Neural progenitor cell (in vitro differentiated cells): ENCODE measurements around the gene ECM1. TPM values are rescaled to one million over a fixed set of nuclear protein-coding genes. Genes with fewer than 3 reads are reported as not detected.

Experiments used
- DNase-seq: peaks from one replicate; pipeline ENCODE4 v3.0.0-alpha.2; 2016; ENCODE audit warnings: low spot score
- H2AFZ ChIP-seq: fragments of 200-600 bp; sonication (generic); replicated peaks from 2 replicates; pipeline ENCODE4 v1.6.1; 2016; ENCODE audit warnings: antibody characterized with exemption
- H3F3A ChIP-seq: fragments of 200-600 bp; sonication (generic); 2 replicates; pipeline ENCODE4 v1.6.1; 2016; ENCODE audit warnings: antibody characterized with exemption, low read depth
- H3K27ac ChIP-seq: fragments of 200-600 bp; sonication (generic); 2 replicates; pipeline ENCODE4 v1.5.1; 2016; ENCODE audit warnings: mild to moderate bottlenecking
- H3K27me3 ChIP-seq: fragments of 200-600 bp; sonication (generic); 2 replicates; pipeline ENCODE4 v1.6.1; 2016; ENCODE audit warnings: mild to moderate bottlenecking, moderate library complexity
- H3K36me3 ChIP-seq: fragments of 200-600 bp; sonication (generic); 2 replicates; pipeline ENCODE4 v1.5.1; 2016
- H3K4me1 ChIP-seq: fragments of 200-600 bp; sonication (generic); 2 replicates; pipeline ENCODE4 v1.6.1; 2016; ENCODE audit warnings: mixed run types
- H3K4me2 ChIP-seq: fragments of 200-600 bp; sonication (generic); 2 replicates; pipeline ENCODE4 v1.6.1; 2016
- H3K4me3 ChIP-seq: fragments of 200-600 bp; sonication (generic); 2 replicates; pipeline ENCODE4 v1.5.1; 2016
- H3K79me2 ChIP-seq: fragments of 200-600 bp; sonication (generic); 2 replicates; pipeline ENCODE4 v1.6.1; 2016; ENCODE audit warnings: low read depth
- H3K9ac ChIP-seq: fragments of 200-600 bp; sonication (generic); 2 replicates; pipeline ENCODE4 v1.6.1; 2016
- H3K9me3 ChIP-seq: fragments of 200-600 bp; sonication (generic); 2 replicates; pipeline ENCODE4 v1.5.1; 2016; ENCODE audit warnings: low read depth
- H4K20me1 ChIP-seq: fragments of 200-600 bp; sonication (generic); 2 replicates; pipeline ENCODE4 v1.6.1; 2016; ENCODE audit warnings: low read depth
- H3K27ac Mint-ChIP-seq: 3 replicates; pipeline ENCODE4 v1.8.0; 2021; ENCODE audit warnings: mixed read lengths
- H3K27me3 Mint-ChIP-seq: 2 replicates; pipeline ENCODE4 v1.8.0; 2022; ENCODE audit warnings: low read depth, mild to moderate bottlenecking, inconsistent platforms, moderate library complexity, mixed read lengths; ENCODE audit not compliant: insufficient read depth
- H3K36me3 Mint-ChIP-seq: 3 replicates; pipeline ENCODE4 v1.8.0; 2021; ENCODE audit warnings: mixed read lengths
- H3K4me1 Mint-ChIP-seq: 3 replicates; pipeline ENCODE4 v1.8.0; 2021; ENCODE audit warnings: mixed read lengths
- H3K4me3 Mint-ChIP-seq: 3 replicates; pipeline ENCODE4 v1.8.0; 2021; ENCODE audit warnings: mild to moderate bottlenecking, moderate library complexity, mixed read lengths
- H3K9me3 Mint-ChIP-seq: 3 replicates; pipeline ENCODE4 v1.8.0; 2020; ENCODE audit warnings: mixed read lengths
- CTCF ChIP-seq: fragments of 200-600 bp; sonication (generic); IDR thresholded peaks from 2 replicates; pipeline ENCODE4 v1.5.1; 2017; ENCODE audit warnings: antibody characterized with exemption, mild to moderate bottlenecking
- EZH2 ChIP-seq: fragments of 200-600 bp; sonication (generic); IDR thresholded peaks from 2 replicates; pipeline ENCODE4 v1.6.1; 2017; ENCODE audit warnings: antibody characterized with exemption, mild to moderate bottlenecking, moderate library complexity
- EZH2phosphoT487 ChIP-seq: fragments of 200-600 bp; sonication (generic); IDR thresholded peaks from 2 replicates; pipeline ENCODE4 v1.6.1; 2017; ENCODE audit warnings: antibody characterized with exemption
- total RNA-seq: library from RNA; depleted of rRNA; stranded (reverse); fragments of >200 nt; gene quantifications from 2 replicates; pipeline ENCODE4 v1.2.3, GENCODE V29; 2015; ENCODE audit warnings: low replicate concordance

ECM1 gene
- total RNA-seq, 1 donor from 2014 or later, result 0.30 TPM

- Histone ChIP-seq H3K36me3 (no peaks in the 10 kb centered on the region), H3K27ac (no peak overlapping the region), H3K79me2 (no peaks in the 10 kb centered on the region), H3K9ac (no peak overlapping the region), H3F3A (peaks cover 29% of the 10 kb centered on the region), H2AFZ (no peak overlapping the region), H3K4me3 (no peak overlapping the region), H3K4me1 (peaks cover 18% of the 10 kb centered on the region), H3K4me2 (no peak overlapping the region), H3K9me3 (no peaks in the 10 kb centered on the region), H3K27me3 (peaks cover 40% of the 10 kb centered on the region), H4K20me1 (peaks cover 18% of the 10 kb centered on the region)
- Mint-ChIP-seq H3K9me3 (no peaks in the 10 kb centered on the region), H3K4me1 (peaks cover 27% of the 10 kb centered on the region), H3K36me3 (peaks cover 2% of the 10 kb centered on the region), H3K27me3 (peaks cover 15% of the 10 kb centered on the region), H3K4me3 (no peak overlapping the region), H3K27ac (no peak overlapping the region)
- no peak for TF ChIP-seq EZH2phosphoT487
- TF ChIP-seq EZH2, result no peak
- TF ChIP-seq CTCF, result no peak
- no peak for DNase-seq
These were observed 44.4 kb downstream of the ECM1 start for GRCh38 chr1:150552128-150552910.

- Mint-ChIP-seq H3K4me3 (no peak overlapping the region), H3K9me3 (no peaks in the 10 kb centered on the region)
- H3K9ac ChIP-seq, result no peak overlapping the region
These were observed 45.0 kb downstream of the ECM1 start for GRCh38 chr1:150552911-150553289.

GRCh38 chr1:150553392-150554085 is 45.6 kb downstream of the ECM1 start:
- H3K4me1 Mint-ChIP-seq, result peaks cover 24% of the 10 kb centered on the region
- Histone ChIP-seq H3K27me3 (peaks cover 28% of the 10 kb centered on the region), H3K79me2 (no peaks in the 10 kb centered on the region), H3K9me3 (no peaks in the 10 kb centered on the region), H3F3A (peaks cover 24% of the 10 kb centered on the region), H3K4me1 (peaks cover 15% of the 10 kb centered on the region), H2AFZ (no peak overlapping the region), H3K4me3 (no peak overlapping the region), H3K27ac (no peak overlapping the region), H3K4me2 (no peak overlapping the region), H4K20me1 (peaks cover 15% of the 10 kb centered on the region), H3K36me3 (no peaks in the 10 kb centered on the region), H3K9ac (no peak overlapping the region)
- H3K9me3 Mint-ChIP-seq, result no peaks in the 10 kb centered on the region
- peaks cover 2% of the 10 kb centered on the region for H3K36me3 Mint-ChIP-seq
- no peak for TF ChIP-seq EZH2phosphoT487
- no peak for TF ChIP-seq CTCF
- no peak overlapping the region for H3K27ac Mint-ChIP-seq
- no peak for DNase-seq
- H3K27me3 Mint-ChIP-seq, result peaks cover 7% of the 10 kb centered on the region
- H3K4me3 Mint-ChIP-seq, result no peak overlapping the region

More at GRCh38 chr1:150552911-150553289, 45.0 kb downstream of the ECM1 start:
- peaks cover 27% of the 10 kb centered on the region for H3K4me1 Mint-ChIP-seq
- Histone ChIP-seq H3K36me3 (no peaks in the 10 kb centered on the region), H3K27me3 (peaks cover 34% of the 10 kb centered on the region), H3K9me3 (no peaks in the 10 kb centered on the region), H3F3A (peaks cover 29% of the 10 kb centered on the region), H4K20me1 (peaks cover 18% of the 10 kb centered on the region), H3K4me2 (no peak overlapping the region), H3K4me3 (no peak overlapping the region), H3K27ac (no peak overlapping the region), H3K4me1 (peaks cover 18% of the 10 kb centered on the region), H2AFZ (no peak overlapping the region), H3K79me2 (no peaks in the 10 kb centered on the region)
- DNase-seq, result no peak
- no peak overlapping the region for H3K27ac Mint-ChIP-seq
- no peak for TF ChIP-seq EZH2
- TF ChIP-seq EZH2phosphoT487, result no peak
- peaks cover 2% of the 10 kb centered on the region for H3K36me3 Mint-ChIP-seq
- H3K27me3 Mint-ChIP-seq, result peaks cover 12% of the 10 kb centered on the region

- Histone ChIP-seq H3K9ac (no peak overlapping the region), H2AFZ (no peak overlapping the region), H3K9me3 (no peaks in the 10 kb centered on the region), H4K20me1 (peaks cover 15% of the 10 kb centered on the region), H3K4me2 (no peak overlapping the region), H3F3A (peaks cover 20% of the 10 kb centered on the region), H3K36me3 (no peaks in the 10 kb centered on the region), H3K4me1 (peaks cover 13% of the 10 kb centered on the region), H3K4me3 (no peak overlapping the region), H3K27ac (no peak overlapping the region), H3K27me3 (peaks cover 22% of the 10 kb centered on the region), H3K79me2 (no peaks in the 10 kb centered on the region)
- H3K36me3 Mint-ChIP-seq, result peaks cover 2% of the 10 kb centered on the region
- peaks cover 23% of the 10 kb centered on the region for H3K4me1 Mint-ChIP-seq
- TF ChIP-seq CTCF (no peak), EZH2 (no peak), EZH2phosphoT487 (no peak)
- DNase-seq, result no peak
- H3K4me3 Mint-ChIP-seq, result no peak overlapping the region
- no peak overlapping the region for H3K27ac Mint-ChIP-seq
- H3K27me3 Mint-ChIP-seq, result peaks cover 6% of the 10 kb centered on the region
- H3K9me3 Mint-ChIP-seq, result no peaks in the 10 kb centered on the region
These were observed 46.2 kb downstream of the ECM1 start for GRCh38 chr1:150554086-150554452.
